ENCODE results near the gene ITGA3. TPM values are rescaled to one million over a fixed set of nuclear protein-coding genes. Genes with fewer than 3 reads are reported as not detected.

The ITGA3 gene
- total RNA-seq, 2 donors from 2014 or later: 16.6 to 21.7 TPM

GRCh38 chr17:50125420-50125997 lies 69.6 kb downstream of the ITGA3 start:
- no peaks in the 10 kb centered on the region for H3K27me3 ChIP-seq (ENCODE audit: control insufficient read depth, insufficient read depth, low read length, poor library complexity, severe bottlenecking)
- H3K36me3 Mint-ChIP-seq (ENCODE audit: low read depth): no peaks in the 10 kb centered on the region
- no peak overlapping the region for H3K4me3 ChIP-seq (ENCODE audit: low read length)
- H3K27ac ChIP-seq (ENCODE audit: low read depth, low read length): no peak overlapping the region
- TF ChIP-seq CTCF (conservative IDR thresholded peaks at IDR 0.05): no peak
- H3K9ac ChIP-seq (ENCODE audit: extremely low read depth, low read length, poor library complexity, severe bottlenecking): no peak overlapping the region
- no peak overlapping the region for H3K27ac Mint-ChIP-seq
- H3K4me3 Mint-ChIP-seq: no peak overlapping the region
- H3K9me3 Mint-ChIP-seq: no peaks in the 10 kb centered on the region
- H3K27me3 Mint-ChIP-seq (ENCODE audit: insufficient read depth): peaks cover 19% of the 10 kb centered on the region
- no peak for DNase-seq
- no peaks in the 10 kb centered on the region for H3K9me3 ChIP-seq (ENCODE audit: control insufficient read depth, low read length)
- no peaks in the 10 kb centered on the region for H3K36me3 ChIP-seq (ENCODE audit: control insufficient read depth, insufficient read depth, low read length)
- 92 to 93% methylated on average over 4 of the region's 4 CpGs for WGBS, 2 experiments (ENCODE audit: insufficient coverage in 1 of 2, insufficient read length in 1 of 2)
- peaks cover 31% of the 10 kb centered on the region for H3K4me1 Mint-ChIP-seq
- peaks cover 5% of the 10 kb centered on the region for H3K4me1 ChIP-seq (ENCODE audit: control insufficient read depth, insufficient read depth, low read length)

- H3K36me3 Mint-ChIP-seq (ENCODE audit: low read depth): no peaks in the 10 kb centered on the region
- H3K27ac ChIP-seq (ENCODE audit: low read depth, low read length): no peak overlapping the region
- H3K27me3 Mint-ChIP-seq (ENCODE audit: insufficient read depth): peaks cover 36% of the 10 kb centered on the region
- H3K4me1 Mint-ChIP-seq: peaks cover 31% of the 10 kb centered on the region
- H3K4me1 ChIP-seq (ENCODE audit: control insufficient read depth, insufficient read depth, low read length): peaks cover 3% of the 10 kb centered on the region
- H3K4me3 ChIP-seq (ENCODE audit: low read length): no peak overlapping the region
- H3K4me3 Mint-ChIP-seq: peak overlapping the region; percentile 70
- no peak overlapping the region for H3K27ac Mint-ChIP-seq
- WGBS, 2 experiments (ENCODE audit: insufficient coverage in 1 of 2, insufficient read length in 1 of 2): 79 to 93% methylated on average over 3 to 6 of the region's 6 CpGs
- no peaks in the 10 kb centered on the region for H3K9me3 ChIP-seq (ENCODE audit: control insufficient read depth, low read length)
- H3K9ac ChIP-seq (ENCODE audit: extremely low read depth, low read length, poor library complexity, severe bottlenecking): no peak overlapping the region
- no peak for TF ChIP-seq CTCF (conservative IDR thresholded peaks at IDR 0.05)
- DNase-seq: peak; percentile 72
- no peaks in the 10 kb centered on the region for H3K9me3 Mint-ChIP-seq
- H3K36me3 ChIP-seq (ENCODE audit: control insufficient read depth, insufficient read depth, low read length): no peaks in the 10 kb centered on the region
- H3K27me3 ChIP-seq (ENCODE audit: control insufficient read depth, insufficient read depth, low read length, poor library complexity, severe bottlenecking): no peaks in the 10 kb centered on the region
Observed at GRCh38 chr17:50127697-50128361, 71.9 kb downstream of the ITGA3 start.

GRCh38 chr17:50128441-50129352 lies 72.8 kb downstream of the ITGA3 start:
- H3K27ac ChIP-seq (ENCODE audit: low read depth, low read length): peak overlapping the region; percentile 4
- peaks cover 4% of the 10 kb centered on the region for H3K36me3 ChIP-seq (ENCODE audit: control insufficient read depth, insufficient read depth, low read length)
- Mint-ChIP-seq H3K4me1 (peaks cover 25% of the 10 kb centered on the region), H3K27ac (peak overlapping the region; percentile 8), H3K27me3 (ENCODE audit: insufficient read depth) (peaks cover 36% of the 10 kb centered on the region), H3K9me3 (no peaks in the 10 kb centered on the region), H3K36me3 (ENCODE audit: low read depth) (no peaks in the 10 kb centered on the region), H3K4me3 (peak overlapping the region; percentile 70)
- H3K27me3 ChIP-seq (ENCODE audit: control insufficient read depth, insufficient read depth, low read length, poor library complexity, severe bottlenecking): no peaks in the 10 kb centered on the region
- no peaks in the 10 kb centered on the region for H3K9me3 ChIP-seq (ENCODE audit: control insufficient read depth, low read length)
- DNase-seq: peak; percentile 90
- no peak for TF ChIP-seq CTCF (conservative IDR thresholded peaks at IDR 0.05)
- H3K4me3 ChIP-seq (ENCODE audit: low read length): peak overlapping the region; percentile 75
- peak overlapping the region; percentile 3 for H3K9ac ChIP-seq (ENCODE audit: extremely low read depth, low read length, poor library complexity, severe bottlenecking)
- no peaks in the 10 kb centered on the region for H3K4me1 ChIP-seq (ENCODE audit: control insufficient read depth, insufficient read depth, low read length)
- 21 to 33% methylated on average over 5 to 30 of the region's 32 CpGs for WGBS, 2 experiments (ENCODE audit: insufficient coverage in 1 of 2, insufficient read length in 1 of 2)

Measured in endodermal cell (in vitro differentiated cells).